HG02623 (cell line): ENCODE data around the gene ADAMTSL1.

ENCODE experiments used
- ATAC-seq: cut with Tn5 transposase; IDR thresholded peaks from one replicate; pipeline ENCODE4 v1.9.1; 2021; ENCODE audit warnings: moderate library complexity; ENCODE audit not compliant: unreplicated experiment

The ADAMTSL1 gene

GRCh38 chr9:18888290-18888689, 414.3 kb downstream of the ADAMTSL1 start:
- no peak for ATAC-seq

DNA sequence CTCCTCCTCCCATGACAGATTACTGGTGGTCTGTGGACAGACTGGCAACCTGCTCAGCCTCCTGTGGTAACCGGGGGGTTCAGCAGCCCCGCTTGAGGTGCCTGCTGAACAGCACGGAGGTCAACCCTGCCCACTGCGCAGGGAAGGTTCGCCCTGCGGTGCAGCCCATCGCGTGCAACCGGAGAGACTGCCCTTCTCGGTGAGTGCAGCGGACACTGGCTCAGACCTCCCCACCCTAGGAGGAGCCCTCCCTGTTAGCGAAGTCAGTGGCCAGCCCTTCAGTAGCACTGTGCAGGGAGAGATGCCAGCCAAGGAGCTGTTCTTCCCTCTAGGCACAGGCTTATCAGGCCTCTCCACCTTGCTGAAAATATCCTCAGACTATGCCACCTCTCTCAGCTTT, 415.6 kb downstream of the ADAMTSL1 start:
- ATAC-seq, result no peak

DNA sequence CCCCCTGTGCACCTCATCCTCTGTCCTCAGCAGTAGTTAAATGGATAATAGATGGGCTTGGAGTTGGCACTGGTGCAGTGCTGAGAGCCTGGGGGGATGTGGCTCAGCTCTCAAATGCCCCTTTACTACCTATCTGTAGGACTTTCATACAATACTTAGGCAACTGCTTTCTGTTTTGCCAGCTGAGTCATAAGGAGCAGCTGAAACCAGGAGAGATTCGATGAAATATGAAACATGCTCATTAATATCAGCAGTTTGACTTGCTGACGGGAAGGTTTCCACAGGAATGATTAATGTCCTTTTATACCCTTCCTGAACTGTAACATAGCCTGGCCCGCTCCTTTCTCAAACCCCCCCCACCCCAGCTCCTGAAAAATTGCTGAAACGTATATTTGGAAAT, 416.4 kb downstream of the ADAMTSL1 start:
- peak; percentile 66 for ATAC-seq

DNA sequence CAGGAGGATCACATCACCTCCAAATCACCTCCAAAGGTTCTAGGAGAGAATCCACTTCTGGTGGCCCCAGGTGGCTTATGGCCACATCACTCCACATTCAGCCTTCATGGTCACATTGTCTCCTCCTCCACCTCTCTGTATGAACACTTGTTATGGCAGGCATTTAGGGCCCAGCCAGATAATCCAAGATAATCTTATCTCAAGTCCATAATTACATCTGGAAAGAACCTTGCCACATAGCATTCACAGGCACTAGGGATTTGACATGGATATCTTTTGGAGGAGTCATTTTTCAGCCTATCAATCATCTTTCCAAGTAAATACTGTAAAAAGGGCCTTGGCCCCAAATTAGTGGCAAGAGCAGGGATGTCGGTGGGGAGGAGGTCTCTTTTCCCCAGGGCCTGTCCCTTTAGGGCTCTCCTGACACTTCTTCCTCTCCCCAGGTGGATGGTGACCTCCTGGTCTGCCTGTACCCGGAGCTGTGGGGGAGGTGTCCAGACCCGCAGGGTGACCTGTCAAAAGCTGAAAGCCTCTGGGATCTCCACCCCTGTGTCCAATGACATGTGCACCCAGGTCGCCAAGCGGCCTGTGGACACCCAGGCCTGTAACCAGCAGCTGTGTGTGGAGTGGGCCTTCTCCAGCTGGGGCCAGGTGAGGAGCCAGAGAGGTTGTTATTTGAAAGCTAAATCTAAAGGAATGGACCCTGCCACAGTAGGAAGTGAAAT, 418.2 kb downstream of the ADAMTSL1 start:
- no peak for ATAC-seq

DNA sequence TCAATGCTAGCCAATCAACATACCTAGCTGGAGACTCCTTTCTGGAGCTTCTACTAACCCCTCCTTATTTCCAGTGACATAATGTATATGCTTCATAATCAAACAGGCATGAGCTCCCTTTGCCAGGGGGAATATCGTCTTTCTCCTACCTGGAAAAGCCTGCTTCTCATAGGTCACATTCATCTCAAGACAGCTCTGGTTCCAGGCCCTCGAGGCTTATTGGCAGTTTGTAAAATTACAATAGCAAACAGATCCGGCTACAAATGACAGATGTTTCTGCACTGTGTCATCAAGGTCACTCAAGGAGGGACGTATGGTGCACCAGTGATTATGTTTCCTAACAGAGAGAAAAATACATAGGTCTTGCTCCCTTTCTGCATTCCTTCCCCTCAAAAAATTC, 419.1 kb downstream of the ADAMTSL1 start:
- ATAC-seq, result no peak

GRCh38 chr9:18893491-18893890, 419.5 kb downstream of the ADAMTSL1 start:
- no peak for ATAC-seq

- ATAC-seq, result no peak
These were observed 422.1 kb downstream of the ADAMTSL1 start for GRCh38 chr9:18896004-18896403.

DNA sequence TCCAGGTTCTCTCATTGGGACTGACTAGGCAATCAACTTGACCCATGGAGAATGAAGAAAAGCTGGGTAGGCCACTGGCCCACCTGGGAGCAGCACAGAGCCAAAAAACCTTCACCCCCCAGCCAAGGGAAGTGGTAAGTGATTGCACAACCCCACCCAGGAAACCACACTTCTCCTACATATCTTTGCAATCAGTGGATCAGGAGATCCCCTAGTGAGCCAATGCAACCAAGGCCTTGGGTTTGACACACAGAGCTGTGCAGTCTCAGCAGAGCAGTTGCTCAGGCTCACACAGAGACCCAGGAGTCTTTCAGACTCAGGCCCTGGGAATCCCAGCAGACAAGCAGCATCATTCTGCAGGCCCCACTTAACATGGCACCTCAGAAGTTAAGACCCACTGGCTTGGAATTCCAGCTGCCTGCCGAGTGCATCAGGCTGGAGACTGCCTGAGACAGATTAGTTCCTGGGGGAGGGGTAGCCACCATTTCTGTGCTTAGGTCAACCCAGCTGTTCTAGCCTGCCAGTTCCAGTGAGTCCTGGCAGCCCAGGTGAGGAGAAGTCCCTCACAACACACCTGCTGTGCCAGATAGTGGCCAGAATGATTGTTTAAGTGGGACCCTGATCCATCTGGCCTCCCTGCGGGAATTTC, 422.7 kb downstream of the ADAMTSL1 start:
- ATAC-seq, result no peak

- ATAC-seq, result no peak
These were observed 429.5 kb downstream of the ADAMTSL1 start for GRCh38 chr9:18903450-18903849.

DNA sequence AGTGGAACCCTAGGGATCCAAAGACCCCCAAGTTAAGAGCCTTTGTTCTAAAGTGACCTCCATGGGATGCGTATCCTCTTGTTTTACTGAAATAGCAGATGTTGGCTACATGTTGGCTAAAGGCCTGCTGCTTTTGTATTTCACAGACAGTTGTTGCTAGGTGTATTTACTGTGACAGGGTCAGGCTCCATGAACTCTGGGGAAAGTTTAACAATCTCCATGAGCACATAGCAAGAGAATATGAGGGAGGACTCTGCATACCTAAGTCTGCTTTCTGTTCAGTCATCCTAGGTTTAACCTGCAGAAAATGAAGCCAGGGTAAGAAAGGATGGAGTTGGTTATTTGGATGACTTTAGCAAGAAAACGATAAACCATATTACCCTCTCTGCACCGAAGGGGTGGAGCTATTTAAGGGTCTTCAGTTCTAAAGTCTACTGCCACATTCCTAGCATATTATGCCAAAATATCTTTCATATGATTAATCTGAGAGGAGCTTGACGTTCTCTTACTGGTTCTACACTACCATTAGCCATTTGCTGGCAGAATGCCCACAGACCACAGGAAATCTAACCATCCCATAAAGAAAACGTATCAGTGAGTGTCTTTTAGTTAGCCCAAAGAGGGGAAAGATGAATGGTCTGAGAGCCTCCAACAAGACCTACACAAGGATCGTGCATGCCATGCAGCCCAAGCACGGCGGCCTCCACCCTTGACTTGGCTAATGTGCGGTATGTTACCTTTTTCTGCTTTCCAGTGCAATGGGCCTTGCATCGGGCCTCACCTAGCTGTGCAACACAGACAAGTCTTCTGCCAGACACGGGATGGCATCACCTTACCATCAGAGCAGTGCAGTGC, 431.3 kb downstream of the ADAMTSL1 start:
- no peak for ATAC-seq

DNA sequence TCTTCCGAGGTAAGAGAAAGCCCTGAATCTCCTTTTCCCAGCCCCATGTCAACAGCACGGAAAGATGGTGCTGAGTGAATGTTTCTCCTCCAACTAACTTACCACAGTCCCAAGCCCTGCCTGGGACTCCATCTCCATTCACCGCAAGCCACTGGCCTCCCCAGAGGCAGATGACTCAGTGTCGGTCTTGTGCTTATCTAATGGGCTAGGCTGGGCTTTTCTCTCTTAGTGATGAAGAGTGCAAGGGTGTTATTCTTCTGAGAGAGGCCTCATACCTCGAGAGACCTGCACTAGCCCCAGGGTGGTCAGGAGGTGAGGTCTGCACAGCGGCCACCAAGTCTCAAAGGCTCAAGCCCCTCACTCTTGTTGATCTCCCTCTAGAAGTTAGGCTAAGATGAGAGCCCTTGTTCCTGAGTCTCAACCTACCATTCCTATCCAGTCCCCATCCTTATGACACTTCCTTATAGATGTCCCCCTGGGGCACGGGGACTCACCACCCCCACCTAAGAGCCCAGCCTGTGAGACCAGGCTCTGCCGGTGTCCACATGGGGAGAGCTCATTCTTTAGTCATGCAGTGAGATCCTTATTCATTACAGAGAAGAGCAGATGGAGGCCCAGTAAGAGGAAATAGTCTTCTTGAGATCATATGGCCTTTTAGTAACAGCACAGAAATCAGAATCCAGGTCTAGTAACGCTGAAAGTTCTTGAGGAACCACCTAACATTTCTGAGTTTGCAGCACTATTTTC, 432.1 kb downstream of the ADAMTSL1 start:
- no peak for ATAC-seq

DNA sequence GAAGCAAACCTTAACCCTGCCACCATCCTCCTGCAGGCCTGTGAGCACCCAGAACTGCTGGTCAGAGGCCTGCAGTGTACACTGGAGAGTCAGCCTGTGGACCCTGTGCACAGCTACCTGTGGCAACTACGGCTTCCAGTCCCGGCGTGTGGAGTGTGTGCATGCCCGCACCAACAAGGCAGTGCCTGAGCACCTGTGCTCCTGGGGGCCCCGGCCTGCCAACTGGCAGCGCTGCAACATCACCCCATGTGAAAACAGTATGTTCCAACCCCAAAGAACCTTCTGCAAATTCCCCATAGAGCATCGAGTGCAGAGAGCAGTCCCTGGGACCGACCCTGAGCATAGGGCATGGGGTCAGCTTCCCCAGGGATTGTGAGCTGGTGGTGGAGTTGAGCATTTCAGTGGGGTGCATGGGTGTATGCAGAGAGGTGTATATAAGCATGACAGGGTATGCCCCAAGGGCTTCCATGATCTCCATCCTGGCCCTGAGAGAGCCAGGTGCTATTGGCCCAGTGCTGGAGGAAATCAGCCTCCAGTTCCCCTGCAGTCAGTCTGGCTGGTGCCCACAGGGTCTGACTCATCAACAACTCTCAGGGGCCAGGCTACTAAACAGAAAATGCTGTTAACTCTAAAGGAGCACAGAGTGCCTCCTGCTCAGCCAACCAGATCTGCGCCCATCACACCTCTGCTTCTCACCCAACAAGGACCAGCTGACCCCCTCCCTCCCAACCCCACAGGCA, 432.9 kb downstream of the ADAMTSL1 start:
- ATAC-seq, result no peak

- ATAC-seq, result no peak
These were observed 434.1 kb downstream of the ADAMTSL1 start for GRCh38 chr9:18907927-18908625.

DNA sequence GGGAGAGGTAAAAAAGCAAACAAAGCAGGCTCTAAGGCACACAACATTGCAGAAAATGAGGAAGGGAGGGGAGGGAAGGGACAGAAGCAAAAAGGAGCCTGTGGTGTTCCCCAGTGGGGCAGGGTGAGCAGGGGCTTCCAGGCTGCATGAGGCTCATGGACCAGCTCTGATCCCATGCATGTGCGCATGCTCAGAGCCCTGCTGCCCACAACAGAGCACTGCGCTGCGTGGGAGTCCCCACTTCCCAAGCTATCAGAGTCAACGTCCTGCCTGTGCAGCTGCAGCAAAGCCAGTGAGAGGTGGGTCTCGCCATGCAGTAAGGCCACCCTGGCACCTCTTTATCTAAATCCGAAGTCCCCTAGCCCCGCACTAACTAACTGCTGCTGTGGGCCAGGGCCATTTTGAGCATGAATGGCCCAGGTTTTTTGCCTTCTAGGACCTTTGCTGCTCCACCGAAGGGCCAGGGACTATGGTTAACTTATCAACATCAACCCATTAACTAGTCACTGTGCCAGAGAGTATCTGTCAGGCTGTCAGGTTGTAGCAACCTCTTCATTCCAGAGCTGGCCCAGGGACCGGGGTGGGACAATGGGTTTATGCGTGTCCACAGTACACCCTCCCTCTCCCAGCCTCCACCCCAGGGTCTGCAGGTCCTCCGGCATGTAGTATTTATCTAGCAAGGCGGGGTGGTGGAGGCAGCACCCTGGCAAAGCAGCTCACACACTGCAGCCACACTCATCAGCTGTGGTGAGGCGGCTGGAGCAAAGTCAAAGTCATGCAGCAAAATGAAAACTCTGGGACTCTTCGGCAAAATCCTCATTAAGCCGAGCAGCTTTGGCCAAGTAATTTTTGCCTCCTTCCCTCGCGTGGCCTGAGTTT, 435.4 kb downstream of the ADAMTSL1 start:
- ATAC-seq, result no peak

DNA sequence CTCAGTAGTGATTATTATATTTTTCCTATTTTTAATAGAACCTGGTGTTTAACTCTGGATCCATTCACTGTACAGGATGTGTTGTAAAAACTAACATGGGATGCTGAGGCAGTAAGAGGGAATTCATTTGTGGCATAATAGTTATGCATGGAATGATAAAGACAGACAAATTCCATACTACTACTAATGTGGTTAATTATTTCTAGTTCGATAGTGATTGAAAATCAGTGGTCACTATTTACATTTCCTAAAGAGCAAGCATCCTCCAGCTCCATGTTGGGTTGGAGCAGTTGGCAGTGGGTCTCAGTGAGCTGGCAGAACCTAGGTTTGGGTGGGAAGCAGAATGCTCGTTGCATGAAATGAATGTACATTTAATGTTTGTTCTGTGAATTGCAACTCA, 436.5 kb downstream of the ADAMTSL1 start:
- no peak for ATAC-seq

- ATAC-seq, result no peak
These were observed 437.0 kb downstream of the ADAMTSL1 start for GRCh38 chr9:18910916-18911315.

GRCh38 chr9:18911714-18912342, 437.9 kb downstream of the ADAMTSL1 start:
- ATAC-seq, result no peak
